GM10847 (cell line): Measurements from ENCODE around the gene HGF.

ENCODE experiments used
- POLR2A ChIP-seq: IDR thresholded peaks from 2 replicates; pipeline ENCODE4 v1.6.1; 2011; ENCODE audit not compliant: insufficient read length; ENCODE audit errors: extremely low read depth

HGF gene

DNA sequence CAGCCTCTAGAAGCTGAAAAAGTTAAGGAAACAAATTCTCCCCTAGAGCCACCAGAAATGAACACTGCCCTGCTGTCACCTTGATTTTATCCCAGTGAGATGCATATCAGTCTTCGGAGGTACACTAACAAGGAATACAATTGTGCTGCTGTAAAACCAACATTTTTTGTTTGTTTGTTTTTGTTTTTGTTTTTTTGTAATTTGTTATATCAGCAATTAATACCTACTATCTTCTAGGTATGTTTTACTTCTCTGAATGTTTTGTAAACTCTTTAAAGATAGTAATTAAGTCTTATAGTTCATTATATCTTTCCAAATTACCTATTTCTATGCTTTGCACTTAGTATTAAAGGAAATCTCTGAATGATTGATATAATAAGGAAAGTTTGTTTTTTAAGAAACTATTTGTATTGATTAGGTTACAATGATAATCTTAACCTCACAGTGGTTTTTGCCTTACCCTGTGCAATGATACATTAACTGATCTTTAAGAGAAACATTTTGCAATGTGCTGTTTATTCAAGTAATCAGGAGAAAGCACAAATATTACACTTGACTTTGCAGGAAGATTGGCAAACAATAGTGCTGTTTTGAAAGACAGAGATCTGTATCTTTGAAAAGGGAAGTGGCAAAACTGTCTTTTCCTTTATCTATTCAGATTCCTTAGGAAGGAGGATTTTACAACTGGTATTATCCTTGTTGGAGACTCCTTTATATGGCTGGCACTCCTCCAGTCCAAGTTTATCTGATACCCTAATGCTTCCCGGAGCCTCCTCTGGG lies 11.3 kb upstream of the HGF start:
- no peak for TF ChIP-seq POLR2A

- no peak for TF ChIP-seq POLR2A
These were observed 9.9 kb upstream of the HGF start for GRCh38 chr7:81779706-81780105.

DNA sequence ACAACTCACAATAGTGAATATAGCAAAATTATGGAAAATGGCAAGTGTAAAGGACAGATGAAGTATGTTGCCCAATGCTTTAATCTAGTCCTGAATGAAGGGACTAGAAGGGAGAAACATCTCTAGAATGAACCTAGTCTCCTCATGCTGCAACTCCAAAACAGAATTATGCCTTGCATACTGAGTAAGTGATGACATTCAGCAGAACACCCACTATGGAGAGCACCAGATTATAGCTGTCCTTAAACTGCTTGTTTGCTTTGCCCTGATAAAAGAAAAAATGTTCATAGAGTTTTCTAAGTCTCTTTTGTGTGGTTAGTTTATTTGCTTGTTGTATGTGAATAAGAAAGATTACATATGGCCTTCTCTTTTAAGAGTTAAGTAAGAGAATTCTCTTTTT lies 7.8 kb upstream of the HGF start:
- TF ChIP-seq POLR2A = no peak

- no peak for TF ChIP-seq POLR2A
These were observed 7.2 kb upstream of the HGF start for GRCh38 chr7:81776948-81777630.

DNA sequence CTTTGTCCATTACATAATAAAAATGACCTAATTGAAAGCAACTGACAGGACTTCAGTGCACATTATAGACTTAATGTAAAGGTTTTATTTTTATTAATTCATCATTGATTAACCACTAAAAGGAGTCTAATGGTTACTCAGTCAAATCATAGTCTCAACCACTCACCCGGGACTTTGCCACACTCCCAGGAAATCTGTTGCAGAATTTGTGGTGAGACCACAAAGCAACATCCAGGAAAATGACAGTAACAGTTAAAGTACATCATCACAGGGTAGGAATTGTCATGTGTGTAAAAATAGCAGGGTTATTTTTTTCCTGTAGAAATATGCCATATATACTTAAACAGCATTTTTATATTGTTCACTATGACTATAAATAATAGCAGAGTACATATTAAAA lies 6.3 kb upstream of the HGF start:
- no peak for TF ChIP-seq POLR2A

- no peak for TF ChIP-seq POLR2A
These were observed 5.7 kb upstream of the HGF start for GRCh38 chr7:81775560-81775959.

DNA sequence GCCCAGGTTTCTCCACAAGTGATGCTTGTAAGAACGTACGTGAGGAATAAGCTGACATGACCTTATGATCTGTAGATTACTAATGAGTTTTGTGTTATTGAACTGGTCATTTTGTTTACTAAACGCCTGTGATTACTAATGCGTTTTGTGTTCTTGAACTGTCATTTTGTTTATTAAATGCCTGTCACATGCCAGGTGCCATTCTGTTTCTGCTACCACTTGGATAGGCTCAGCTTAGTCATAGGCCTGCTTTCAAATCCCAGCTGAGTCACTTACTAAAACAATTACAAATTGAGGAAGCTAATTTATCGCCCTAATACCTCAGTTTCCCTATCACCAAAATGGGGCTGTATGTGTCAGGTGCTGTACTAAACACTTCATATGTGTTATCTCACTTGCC lies 4.7 kb upstream of the HGF start:
- TF ChIP-seq POLR2A = no peak

DNA sequence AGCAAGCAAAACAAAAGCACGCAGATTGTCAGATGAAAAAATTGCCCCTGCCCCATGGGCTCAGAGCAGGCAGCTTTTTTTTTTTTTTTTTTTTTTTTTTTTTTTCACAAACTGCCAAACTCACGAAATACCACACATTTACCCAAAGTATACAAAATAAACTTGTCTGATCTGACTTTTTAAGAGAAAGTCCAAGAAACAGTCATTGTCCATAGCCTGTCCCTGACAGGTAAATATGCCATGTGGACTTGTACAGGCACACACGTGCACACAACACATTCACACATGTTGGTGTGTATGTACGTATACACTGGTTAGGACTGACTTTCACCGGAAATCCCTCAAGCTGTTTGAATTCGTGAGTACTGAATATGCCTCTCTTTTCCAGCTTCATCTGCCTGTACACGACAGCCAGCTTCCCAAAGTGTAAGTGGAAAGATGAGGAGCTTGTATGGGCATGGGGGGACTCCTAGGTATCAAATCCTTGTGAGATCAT lies 929 bp upstream of the HGF start:
- no peak for TF ChIP-seq POLR2A

- no peak for TF ChIP-seq POLR2A
These were observed 682 bp downstream of the HGF start for GRCh38 chr7:81768951-81769778.

DNA sequence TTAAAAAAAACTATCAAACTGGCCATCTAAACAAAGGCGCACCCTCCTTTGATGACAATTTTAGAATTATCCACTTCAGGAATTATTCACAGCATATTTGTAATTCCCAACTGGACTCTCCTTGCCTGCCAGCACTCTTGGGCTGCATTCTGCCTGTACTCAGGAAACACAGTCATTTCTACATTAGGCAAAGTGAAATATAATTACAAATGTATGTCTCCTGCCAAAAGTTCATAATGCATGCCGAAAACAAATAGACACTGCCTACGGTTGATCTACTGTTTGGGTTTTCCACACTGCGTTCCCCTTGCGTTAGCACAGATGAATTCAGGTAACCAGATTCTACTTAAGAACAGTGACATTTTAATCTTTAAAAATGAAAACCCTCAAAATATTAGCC lies 1.9 kb downstream of the HGF start:
- no peak for TF ChIP-seq POLR2A

DNA sequence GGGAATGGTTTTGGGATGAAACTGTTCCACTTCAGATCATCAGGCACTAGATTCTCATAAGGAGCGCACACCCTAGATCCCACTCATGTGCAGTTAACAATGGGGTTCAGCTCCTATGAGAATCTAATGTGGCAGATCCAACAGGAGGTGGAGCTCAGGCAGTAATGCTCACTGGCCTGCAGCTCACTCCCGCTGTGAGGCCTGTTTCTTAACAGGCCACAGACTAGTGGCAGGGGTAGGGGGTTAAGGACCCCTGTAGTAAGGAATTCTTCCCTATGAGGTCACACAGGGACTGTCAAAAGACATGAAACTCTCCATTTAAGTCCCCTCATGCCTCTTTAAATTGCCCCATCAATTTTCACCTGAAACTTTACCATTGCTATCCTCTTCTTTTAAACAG lies 8.0 kb downstream of the HGF start:
- no peak for TF ChIP-seq POLR2A

GRCh38 chr7:81761031-81761430 lies 8.8 kb downstream of the HGF start:
- TF ChIP-seq POLR2A = no peak

DNA sequence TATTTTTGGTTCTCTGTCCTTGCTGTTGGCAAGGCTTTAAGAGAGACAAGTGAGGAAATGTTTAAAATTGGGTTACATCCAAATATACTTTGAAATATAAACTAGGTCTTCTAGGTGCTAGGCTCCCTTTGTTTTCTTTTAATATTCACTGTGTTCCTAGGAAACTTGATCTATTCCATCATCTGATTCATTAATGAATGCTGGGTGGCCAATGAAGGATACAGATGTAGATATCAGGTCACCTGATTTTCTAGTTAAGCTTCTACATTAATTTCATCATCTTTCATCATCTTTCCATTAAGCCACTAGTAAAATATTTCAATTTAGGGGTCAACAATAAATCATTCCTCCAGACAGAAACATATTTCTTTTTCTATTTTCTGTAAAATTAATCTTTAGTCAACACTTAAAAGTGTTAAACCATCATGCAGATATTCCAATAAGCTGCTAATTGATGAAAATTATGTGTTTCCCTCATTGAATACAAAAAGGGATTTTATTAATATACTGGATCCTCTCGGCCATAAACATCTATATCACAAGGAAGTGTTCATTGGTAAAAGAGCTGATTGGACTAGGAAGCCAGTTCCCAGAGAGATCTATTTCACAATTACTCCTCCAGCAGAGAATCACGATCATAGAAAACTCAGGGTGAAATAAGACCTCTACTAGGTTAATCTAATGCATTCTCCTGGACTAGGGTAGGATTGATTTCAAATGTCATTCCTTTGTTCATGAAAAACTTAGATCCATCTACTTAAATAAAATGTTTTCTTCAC lies 14.7 kb downstream of the HGF start:
- TF ChIP-seq POLR2A = no peak

DNA sequence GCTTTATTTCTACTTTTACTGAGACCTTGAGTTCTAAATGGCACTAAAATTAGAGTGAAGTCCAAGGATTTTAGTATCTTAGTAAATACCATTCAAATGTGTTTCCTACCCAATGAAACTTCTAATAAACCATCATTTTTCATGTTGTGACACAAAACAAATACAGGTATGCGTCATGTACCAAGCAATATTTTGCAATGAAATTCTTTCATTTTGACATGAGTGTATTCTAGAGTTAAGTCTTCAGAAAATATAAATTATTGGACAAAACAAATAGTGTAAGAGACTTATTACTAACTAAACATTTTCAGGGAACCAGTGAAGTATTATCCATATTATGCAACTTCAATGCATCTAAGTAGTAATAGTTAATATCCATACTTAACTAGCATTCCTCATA lies 16.5 kb downstream of the HGF start:
- no peak for TF ChIP-seq POLR2A

- TF ChIP-seq POLR2A = no peak
These were observed 17.5 kb downstream of the HGF start for GRCh38 chr7:81752318-81752714.
